HG03342 (cell line): ENCODE measurements around the gene BTD.
"Not testable (repeated sequence)": the region's sequence is repeated elsewhere in the genome, so short reads cannot be mapped to it uniquely, and the experiment has no call there.

ENCODE experiments used
- ATAC-seq: cut with Tn5 transposase; IDR thresholded peaks from one replicate; pipeline ENCODE4 v1.9.1; 2021; ENCODE audit warnings: mild to moderate bottlenecking, moderate library complexity; ENCODE audit not compliant: unreplicated experiment

Gene BTD

DNA sequence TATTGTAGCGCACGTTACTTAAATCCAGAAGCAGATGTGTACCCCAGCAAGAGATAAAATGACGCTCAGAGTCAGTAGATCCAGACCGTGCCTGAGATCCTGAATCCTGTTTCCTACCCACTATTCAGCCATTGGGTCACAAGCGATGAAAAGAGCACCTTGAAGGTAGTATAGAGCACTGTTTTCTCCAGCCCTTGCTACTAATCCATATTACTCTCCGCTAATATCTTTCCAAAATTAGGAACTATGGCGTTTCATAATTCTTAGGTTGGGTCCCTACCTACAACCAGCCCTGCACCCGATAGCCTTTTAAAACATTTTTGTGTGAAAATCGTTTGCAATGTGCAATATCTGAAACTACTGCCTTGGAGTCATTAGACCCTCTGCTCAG, 596 bp downstream of the BTD start:
- ATAC-seq, result peak; percentile 7

DNA sequence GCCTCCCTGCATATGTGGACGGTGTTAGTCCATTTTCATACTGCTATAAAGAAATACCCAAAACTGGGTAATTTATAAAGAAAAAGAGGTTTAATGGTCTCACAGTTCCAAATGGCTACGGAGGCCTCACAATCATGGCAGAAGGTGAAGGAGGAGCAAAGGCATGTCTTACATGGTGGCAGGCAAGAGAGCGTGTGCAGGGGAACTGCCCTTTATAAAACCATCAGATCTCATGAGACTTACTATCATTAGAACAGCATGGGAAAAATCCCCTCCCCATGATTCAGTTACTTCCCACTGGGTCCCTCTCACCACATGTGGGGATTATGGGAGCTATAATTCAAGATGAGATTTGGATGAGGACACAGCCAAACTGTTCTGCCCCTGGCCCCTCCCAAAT, 1.3 kb downstream of the BTD start:
- not testable (repeated sequence) for ATAC-seq

DNA sequence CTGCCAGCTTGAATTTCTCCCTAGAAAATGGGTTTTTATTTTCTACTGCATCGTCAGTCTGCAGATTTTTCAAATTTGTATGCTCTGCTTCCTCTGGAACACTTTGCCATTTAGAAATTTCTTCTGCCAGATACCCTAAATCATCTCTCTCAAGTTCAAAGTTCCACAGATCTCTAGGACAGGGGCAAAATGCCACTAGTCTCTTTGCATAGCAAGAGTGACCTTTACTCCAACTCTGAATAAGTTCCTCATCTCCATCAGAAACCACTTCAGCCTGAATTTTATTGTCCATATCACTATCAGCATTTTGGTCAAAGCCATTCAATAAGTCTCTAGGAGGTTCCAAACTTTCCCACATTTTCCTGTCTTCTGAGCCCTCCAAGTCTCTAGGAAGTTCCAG, 3.0 kb downstream of the BTD start:
- ATAC-seq, result not testable (repeated sequence)

DNA sequence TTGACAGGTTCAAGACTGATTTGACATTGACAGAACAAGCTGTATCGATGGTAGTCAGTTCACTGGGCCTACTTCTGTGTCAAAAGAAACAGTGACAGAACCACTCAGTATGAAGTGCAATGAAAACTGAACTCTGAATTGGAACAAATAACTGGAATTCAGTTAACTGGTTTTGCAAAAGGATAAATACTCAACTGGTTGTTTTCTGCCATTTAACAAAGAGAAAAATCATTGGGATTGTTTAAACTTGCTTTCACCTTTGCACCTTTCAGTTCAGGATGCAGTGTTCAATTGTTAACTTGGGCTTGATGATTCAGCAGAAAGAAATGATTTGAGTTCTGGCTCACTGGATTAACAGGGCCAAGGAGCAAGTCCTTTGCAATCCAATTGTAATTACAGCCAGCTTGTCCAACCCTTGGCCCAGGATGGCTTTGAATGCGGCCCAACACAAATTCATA, 4.9 kb downstream of the BTD start:
- ATAC-seq, result no peak

DNA sequence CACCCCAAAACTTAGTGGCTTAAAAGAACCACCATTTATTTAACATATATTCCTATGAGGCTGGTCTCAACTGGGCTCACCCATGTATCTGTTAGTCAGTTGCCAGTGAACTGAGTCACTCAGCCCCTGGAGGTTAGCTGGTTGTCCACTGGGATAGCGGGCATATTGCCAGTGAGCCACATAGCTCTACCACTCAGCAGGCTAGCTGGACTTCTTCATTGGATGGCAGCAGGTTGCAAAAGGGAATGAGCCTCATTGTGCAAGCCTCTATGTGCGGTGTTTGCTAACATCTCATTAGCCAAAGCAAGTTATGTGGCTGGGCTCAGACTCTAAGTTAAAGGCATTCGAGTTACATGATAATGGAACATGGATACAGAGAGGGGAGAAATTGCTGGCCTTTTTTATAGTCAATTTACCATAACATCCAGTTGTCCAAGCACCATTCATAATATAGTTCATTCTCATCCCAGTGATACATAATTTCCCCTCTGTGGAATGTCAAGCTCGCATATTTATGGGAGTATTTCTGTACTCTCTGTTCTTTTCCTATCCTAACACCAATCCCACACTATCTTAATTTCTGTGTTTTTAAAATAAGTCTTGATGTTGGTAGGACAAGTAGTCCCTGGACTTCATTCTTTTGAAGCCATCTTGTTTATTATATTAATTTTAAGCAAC, 8.7 kb downstream of the BTD start:
- ATAC-seq, result no peak

DNA sequence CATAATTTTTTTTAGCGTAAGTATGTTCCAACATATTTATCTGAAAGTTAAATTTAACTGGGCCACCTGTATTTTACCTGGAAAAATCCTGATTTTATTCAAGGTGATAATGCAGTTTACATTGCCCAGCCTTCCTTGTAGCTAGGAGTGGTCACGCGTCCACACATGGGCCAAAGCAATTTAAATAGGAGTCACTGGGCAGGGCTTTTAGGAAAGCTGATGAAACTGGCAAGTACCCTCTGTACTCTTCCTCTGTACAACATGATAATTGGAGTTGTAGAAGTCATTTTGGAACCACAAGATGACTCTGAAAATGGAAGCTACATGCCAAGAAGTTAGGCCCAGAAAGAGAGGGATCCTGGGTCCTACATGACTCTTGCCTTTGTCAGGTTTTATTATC, 9.5 kb downstream of the BTD start:
- ATAC-seq, result no peak

DNA sequence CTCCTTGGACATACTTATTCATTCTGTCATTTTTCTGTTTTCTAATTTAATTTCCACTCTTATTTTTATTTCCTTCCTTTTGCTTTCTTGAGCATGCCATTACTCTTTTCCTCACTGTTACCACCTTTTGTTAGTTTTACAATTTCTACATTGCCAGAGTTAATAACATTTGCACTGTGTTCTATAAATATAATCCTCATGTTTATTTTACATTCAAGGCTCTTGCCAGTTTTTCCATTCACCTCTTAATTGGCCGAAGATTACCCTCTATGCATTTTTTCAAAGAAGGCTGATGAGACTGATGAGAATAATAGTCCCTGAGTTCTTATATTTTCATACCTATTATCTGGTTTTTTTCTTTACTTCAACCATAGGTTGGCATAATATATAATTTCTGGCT, 10.5 kb downstream of the BTD start:
- no peak for ATAC-seq

DNA sequence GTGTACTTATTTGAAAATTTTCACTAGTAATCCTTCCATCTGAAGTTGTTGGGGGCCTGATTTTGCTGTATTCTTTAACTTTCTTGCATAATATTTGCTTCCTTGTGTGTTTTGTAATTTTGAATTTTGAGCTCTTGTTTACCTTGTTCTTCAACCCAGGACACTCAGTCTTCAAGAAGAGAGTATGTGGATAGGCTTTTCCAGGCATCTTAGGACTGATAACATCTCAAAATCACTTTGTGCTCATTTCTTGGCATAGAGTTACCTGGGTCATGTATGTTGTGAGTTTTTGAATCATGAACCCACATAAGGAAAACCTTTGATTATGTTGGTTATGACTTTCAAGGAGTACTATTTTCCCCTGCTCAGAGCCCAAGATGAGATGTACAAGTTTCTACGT, 13.4 kb downstream of the BTD start:
- ATAC-seq, result no peak

DNA sequence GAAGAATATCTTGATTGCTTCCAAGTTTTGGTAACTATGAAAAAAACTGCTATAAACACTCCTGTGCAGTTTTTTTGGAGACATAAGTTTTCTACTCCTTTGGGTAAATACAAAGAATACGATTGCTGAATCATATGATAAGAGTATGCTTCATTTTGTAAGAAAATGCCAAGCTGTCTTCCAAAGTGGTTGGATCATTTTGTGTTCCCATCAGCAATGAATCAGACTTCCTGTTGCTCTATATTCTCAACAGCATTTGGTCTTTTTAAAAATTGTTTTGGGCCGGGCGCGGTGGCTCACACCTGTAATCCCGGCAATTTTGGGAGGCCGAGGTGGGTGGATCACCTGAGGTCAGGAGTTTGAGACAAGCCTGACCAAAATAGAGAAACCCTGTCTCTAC, 14.5 kb downstream of the BTD start:
- ATAC-seq, result no peak

DNA sequence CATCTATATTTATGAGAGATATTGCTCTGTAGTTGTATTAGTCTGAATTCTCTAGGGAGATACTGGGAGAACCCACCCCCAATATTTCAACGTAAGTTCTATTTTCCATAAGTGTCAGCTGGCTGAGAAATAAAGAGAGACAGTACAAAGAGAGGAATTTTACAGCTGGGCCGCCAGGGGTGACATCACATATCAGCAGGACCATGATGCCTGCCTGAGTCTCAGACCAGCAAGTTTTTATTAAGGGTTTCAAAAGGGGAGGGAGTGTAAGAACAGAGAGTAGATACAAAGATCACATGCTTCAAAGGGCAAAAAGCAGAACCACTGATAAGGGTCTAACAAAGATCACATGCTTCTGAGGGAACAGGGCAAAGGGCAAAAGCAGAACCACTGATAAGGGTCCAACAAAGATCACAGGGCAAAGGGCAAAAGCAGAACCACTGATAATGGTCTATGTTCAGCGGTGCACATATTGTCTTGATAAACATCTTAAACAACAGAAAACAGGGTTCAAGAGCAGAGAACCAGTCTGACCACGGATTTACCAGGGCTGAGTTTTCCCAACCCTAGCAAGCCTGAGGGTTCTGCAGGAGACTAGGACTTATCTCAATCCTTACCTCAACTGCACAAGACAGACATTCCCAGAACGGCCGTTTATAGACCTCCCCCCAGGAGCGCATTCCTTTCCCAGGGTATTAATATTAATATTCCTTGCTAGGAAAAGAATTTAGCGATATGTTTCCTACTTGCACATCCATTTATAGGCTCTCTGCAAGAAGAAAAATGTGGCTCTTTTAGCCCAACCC, 18.3 kb downstream of the BTD start:
- not testable (repeated sequence) for ATAC-seq

DNA sequence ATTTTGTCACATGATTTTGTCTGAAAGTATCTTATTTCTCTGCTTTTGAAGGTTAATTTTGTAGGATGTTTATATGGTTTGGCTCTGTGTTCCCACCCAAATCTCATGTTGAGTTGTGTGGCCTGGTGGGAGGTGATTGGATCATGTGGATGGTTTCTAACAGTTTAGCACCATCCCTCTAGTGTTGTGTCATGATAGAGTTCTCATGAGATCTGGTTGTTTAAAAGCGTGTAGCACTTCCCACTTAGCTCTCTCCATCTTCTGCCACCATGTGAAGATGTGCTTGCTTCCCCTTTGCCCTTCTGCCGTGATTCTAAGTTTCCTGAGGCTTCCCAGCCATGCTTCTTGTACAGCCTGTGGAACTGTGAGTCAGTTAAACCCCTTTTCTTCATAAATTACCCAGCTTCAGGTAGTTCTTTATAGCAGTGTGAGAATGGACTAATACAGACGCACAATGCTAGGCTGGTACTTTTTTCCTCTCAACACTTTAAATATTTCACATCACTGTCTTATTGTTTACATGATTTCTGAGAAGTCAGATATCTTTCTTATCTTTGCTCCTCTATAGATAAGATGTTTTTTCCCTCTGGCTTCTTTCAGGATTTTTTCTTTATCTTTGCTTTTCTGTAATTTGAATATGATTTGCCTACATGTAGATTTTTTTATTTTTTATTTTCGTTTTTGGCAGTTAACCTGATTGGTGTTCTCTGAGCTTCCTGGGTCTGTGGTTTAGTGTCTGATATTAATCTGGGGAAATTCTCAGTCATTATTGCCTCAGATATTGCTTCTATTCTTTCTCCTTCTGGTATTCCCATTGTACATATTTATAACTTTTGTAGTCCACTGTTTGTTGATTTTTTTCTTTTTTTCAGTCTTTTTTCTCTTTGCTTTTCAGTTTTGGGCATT, 22.2 kb downstream of the BTD start:
- no peak for ATAC-seq

DNA sequence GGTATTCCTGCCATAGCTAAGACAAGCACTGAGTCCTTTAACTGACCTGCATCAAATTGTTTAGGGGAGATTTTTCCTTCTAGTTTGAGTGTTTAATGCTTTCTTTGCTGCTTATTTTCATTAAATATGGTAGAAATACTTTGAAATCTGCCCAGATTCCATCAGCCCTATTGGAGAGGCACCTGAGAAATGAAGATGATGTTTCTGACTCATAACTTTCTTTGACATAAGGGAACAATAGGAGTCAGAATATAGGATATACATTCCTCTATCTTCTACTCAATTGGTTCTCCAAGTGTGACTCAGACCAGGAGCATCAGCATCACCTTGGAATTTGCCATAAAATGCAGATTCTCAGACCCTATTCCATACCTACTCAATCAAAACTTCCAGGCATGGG, 27.4 kb downstream of the BTD start:
- no peak for ATAC-seq

DNA sequence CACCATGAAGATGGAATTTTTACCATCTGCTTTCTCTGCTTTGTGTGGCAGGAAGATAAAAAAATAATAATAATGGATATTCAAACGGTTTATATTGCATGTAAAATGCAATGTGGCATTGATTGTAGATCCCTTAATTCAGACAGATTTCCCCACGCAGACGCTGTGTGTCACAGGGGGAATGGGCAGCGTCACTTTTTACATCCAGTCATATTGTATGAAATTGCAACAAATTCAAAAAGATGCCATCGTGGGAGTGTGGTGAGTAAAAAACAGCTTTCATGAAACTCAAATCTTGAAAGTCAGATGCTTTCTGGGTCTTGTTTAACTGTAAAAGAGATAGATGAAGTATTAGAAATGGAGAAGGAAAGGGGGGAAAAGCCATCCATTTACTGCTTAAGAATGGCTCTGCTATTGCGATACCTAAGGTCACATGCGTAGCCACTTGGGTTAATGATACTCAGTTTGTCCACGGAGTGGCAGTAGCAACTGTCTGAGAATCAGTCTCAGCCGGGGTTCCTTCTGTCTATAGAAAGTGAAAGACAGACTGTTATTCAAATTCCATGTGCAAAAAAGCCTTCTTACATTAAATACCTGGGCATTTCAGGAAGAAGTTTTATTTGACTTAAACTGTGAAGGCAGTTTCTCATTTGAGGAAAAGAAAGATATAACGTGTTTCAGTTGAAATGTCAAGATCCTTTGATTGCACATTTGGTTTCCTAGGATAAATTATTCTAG, 28.5 kb downstream of the BTD start:
- peak; percentile 98 for ATAC-seq

DNA sequence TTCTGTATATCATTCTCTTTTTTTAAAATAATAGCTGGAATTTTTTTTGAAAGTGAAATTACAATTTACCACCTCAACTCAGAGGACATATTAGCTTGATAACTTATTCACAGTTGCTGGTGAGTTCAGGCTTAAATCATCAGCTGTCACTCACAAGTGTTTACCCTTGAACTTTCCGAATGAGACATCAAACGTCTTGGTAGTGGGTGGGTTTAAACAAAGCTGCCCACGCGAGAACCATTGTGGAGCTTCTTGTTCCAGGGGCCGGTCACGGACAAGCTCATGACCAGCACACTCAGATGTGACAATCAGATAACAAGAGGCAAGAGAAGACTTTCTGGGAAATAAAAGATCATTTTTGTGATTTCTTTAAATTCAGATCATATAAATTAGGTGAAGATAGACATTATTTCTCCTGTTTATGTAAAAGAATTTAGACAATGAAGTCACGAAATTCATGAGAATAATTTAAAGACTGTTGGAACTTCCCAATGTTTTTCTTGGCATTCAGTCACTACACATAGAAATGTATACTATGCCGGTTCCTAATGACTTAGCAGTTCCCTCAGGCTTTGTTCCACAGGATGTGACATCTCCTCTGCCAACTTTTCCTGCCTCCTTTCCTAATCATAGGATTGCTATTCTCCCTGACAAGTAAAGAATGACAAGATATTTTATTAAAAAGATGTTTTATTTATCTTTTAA, 29.3 kb downstream of the BTD start:
- no peak for ATAC-seq

DNA sequence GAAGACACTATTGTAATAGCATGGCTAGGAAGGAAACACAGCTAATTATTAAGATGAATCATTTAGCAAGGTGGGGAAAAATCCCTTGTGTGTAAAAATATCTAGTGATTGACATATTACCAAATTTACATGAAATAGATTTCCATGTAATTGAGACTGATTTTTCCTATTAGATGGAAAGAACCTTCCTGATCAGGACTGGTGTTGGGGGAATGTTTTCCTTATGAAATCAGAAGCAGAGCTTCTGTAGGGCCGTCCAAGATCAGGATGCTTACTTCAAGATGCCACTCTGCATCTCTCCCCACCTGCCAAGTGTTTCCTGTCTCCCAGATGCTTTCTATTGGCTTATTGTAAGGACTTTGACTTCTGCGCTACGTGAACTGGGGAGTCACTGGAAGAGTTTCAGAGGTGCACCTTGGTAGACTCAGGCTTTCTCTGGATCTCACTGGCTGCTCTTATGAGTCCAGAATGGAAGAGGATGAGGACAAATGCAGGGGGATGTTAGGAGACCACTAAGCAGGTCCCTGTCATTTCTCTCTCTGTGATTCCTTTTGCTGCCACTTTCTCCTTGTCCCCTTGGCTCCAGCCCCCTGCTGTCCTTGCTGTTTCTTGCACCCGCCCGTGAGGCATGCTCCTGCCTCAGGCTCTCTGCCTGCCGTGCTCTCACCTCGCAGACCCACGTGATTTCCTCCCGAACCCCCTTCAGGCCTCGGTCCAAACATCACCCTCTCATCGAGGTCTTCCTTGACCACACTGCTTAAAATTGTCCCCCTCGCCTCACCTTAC, 30.1 kb downstream of the BTD start:
- ATAC-seq, result no peak

DNA sequence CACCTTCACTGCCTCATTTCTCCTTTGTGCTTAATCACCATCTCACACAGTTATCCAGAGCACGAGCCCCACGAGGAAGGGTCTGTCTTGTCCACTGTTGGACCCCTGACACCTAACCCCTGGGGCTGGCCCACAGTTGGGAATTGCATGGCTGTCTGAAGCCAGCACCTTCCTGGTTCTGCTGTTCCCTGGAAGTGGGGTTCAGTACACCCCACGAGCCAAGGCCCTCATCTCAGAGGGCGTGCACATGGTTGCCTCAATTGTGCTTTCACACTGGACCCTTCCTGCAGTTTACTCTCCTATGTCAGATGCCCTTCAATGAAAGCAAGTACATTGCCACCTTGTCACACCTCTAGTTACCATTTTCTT, 30.7 kb downstream of the BTD start:
- no peak for ATAC-seq

DNA sequence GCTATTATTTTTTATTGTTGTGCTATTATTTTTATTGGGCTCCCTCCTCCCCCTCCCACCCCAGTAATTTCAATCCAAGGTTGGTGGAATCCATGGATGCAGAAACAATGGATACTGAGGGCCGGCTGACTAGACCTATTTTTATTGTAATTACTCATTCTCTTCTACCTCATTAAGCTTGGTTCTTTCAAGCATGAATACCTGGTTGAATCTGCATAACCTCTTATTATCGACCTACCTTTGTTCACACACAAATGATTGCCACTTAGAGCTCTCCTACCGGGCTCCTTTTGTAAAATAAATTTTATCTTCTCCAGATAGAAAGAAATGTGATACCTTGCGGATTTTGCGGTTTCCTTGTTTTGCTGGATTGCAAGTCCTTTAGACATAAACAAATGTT, 31.6 kb downstream of the BTD start:
- no peak for ATAC-seq

DNA sequence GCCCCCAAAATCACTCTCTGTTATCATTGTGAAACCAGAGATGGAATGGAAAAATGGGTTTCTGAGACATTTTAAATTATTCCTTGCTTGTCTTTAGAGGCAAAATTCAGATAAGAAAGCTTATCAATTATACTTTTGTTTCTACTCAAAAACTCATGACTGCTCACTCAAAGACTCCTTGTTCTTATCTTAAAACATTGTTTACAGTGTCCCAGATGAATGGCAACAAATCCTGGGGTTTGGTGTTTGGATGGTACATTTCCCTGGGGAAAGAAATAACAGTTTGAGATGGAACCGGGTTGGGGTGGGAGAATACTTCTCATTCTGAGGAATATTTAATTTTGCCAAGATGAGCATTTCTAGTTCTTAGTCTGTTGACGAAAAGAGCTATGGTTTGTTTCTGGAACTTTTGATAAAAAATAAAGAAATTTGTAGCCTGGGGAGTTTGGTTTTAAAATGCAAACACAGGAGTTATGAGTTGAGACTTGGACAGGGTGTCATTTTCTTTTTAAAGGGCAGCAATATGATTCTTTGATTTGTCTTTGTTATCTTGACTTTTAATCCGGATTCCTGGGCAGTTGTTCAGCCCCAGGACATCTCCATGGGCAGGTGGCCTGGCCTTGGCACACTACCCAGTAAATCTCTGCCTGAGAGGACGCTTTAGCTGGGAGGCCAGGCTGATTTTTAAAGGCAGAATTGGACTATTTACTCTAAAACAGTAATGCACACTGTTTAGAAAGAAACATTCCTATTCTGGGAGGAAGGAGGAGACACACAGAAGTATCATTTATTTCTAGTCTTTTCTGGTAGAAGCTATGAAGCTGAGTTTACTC, 32.4 kb downstream of the BTD start:
- ATAC-seq, result no peak

DNA sequence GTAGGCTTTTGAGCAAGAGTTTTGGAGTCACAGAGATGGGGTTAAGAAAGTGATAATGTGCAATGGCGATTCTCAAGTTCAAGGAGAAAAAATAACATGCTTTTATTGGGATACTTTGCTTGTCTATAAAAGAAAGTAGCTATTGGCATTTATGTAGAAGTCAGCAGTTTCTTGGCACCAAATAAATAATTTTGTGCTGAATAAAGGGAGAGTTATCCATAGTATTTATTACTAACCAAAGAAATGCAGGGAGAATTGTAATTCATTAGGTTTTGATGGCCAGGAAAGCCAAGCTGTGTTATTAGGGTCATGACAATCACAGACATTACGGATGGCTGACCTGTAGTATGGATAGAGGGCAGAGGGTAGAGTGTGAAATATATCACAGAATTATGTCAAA, 33.1 kb downstream of the BTD start:
- ATAC-seq, result no peak
